KMS-11 (cell line): Measurements from ENCODE around the gene MYO16.

Experiments
- H2AFZ ChIP-seq: fragments of 200-600 bp; sonication (generic); 2 replicates; pipeline ENCODE4 v1.6.1; 2016; ENCODE audit warnings: antibody characterized with exemption, mixed run types, low read depth
- H3K27ac ChIP-seq: fragments of 200-600 bp; sonication (generic); 2 replicates; pipeline ENCODE4 v1.6.1; 2016; ENCODE audit warnings: mild to moderate bottlenecking, mixed run types
- H3K27me3 ChIP-seq: fragments of 200-600 bp; sonication (generic); 2 replicates; pipeline ENCODE4 v1.6.1; 2017; ENCODE audit warnings: mild to moderate bottlenecking, low read depth, mixed run types, moderate library complexity; ENCODE audit not compliant: insufficient read depth
- H3K36me3 ChIP-seq: fragments of 200-600 bp; sonication (generic); 2 replicates; pipeline ENCODE4 v1.6.1; 2017; ENCODE audit warnings: mild to moderate bottlenecking, mixed run types; ENCODE audit not compliant: insufficient read depth
- H3K4me1 ChIP-seq: fragments of 200-600 bp; sonication (generic); 2 replicates; pipeline ENCODE4 v1.6.1; 2016; ENCODE audit warnings: mild to moderate bottlenecking, low read depth, mixed run types; ENCODE audit not compliant: poor library complexity, severe bottlenecking
- H3K4me2 ChIP-seq: fragments of 200-600 bp; sonication (generic); 2 replicates; pipeline ENCODE4 v1.7.0; 2016; ENCODE audit warnings: mild to moderate bottlenecking, mixed run types
- H3K4me3 ChIP-seq: fragments of 200-600 bp; sonication (generic); IDR thresholded peaks from 2 replicates; pipeline ENCODE4 v1.6.1; 2017; ENCODE audit warnings: low read depth, low read length, mixed read lengths; ENCODE audit not compliant: insufficient read depth
- H3K79me2 ChIP-seq: fragments of 200-600 bp; sonication (generic); 2 replicates; pipeline ENCODE4 v1.6.1; 2016; ENCODE audit warnings: low read depth, mixed run types; ENCODE audit not compliant: insufficient read depth
- H3K9ac ChIP-seq: fragments of 200-600 bp; sonication (generic); 2 replicates; pipeline ENCODE4 v1.6.1; 2016; ENCODE audit warnings: mild to moderate bottlenecking, mixed run types
- H4K20me1 ChIP-seq: fragments of 200-600 bp; sonication (generic); 2 replicates; pipeline ENCODE4 v1.6.1; 2016; ENCODE audit warnings: mild to moderate bottlenecking, mixed run types; ENCODE audit not compliant: insufficient read depth
- CTCF ChIP-seq: fragments of 200-600 bp; sonication (generic); conservative IDR thresholded peaks from 2 replicates; pipeline ENCODE4 v1.6.1; 2017; ENCODE audit warnings: low read depth, mild to moderate bottlenecking, antibody characterized with exemption, low read length, moderate library complexity, mixed read lengths

MYO16 gene

GRCh38 chr13:109227344-109227940 is 598.0 kb downstream of the MYO16 start:
- H3K4me2 ChIP-seq = no peak overlapping the region
- no peaks in the 10 kb centered on the region for H3K27me3 ChIP-seq
- no peaks in the 10 kb centered on the region for H3K4me1 ChIP-seq
- no peak overlapping the region for H2AFZ ChIP-seq
- no peak overlapping the region for H3K4me3 ChIP-seq
- no peaks in the 10 kb centered on the region for H3K79me2 ChIP-seq
- TF ChIP-seq CTCF = no peak
- no peak overlapping the region for H3K9ac ChIP-seq
- no peaks in the 10 kb centered on the region for H3K36me3 ChIP-seq
- H4K20me1 ChIP-seq = no peaks in the 10 kb centered on the region
- H3K27ac ChIP-seq = no peak overlapping the region

GRCh38 chr13:109228211-109228610 is 598.8 kb downstream of the MYO16 start:
- no peaks in the 10 kb centered on the region for H3K4me1 ChIP-seq
- no peak overlapping the region for H3K4me3 ChIP-seq
- H2AFZ ChIP-seq = no peak overlapping the region
- H3K79me2 ChIP-seq = no peaks in the 10 kb centered on the region
- no peak overlapping the region for H3K9ac ChIP-seq
- TF ChIP-seq CTCF = no peak
- no peaks in the 10 kb centered on the region for H3K27me3 ChIP-seq
- H4K20me1 ChIP-seq = no peaks in the 10 kb centered on the region
- no peaks in the 10 kb centered on the region for H3K36me3 ChIP-seq
- no peak overlapping the region for H3K27ac ChIP-seq
- no peak overlapping the region for H3K4me2 ChIP-seq

- no peak for TF ChIP-seq CTCF
Measured at GRCh38 chr13:109231888-109232287, 602.5 kb downstream of the MYO16 start.

GRCh38 chr13:109233293-109233692 is 603.9 kb downstream of the MYO16 start:
- Histone ChIP-seq H4K20me1 (no peaks in the 10 kb centered on the region), H2AFZ (no peak overlapping the region), H3K4me3 (no peak overlapping the region), H3K4me1 (no peaks in the 10 kb centered on the region), H3K36me3 (no peaks in the 10 kb centered on the region), H3K79me2 (no peaks in the 10 kb centered on the region), H3K27ac (no peak overlapping the region), H3K27me3 (no peaks in the 10 kb centered on the region), H3K9ac (no peak overlapping the region), H3K4me2 (no peak overlapping the region)
- no peak for TF ChIP-seq CTCF

More at GRCh38 chr13:109231888-109232287, 602.5 kb downstream of the MYO16 start:
- no peak overlapping the region for H2AFZ ChIP-seq
- H3K79me2 ChIP-seq = no peaks in the 10 kb centered on the region
- H3K27ac ChIP-seq = no peak overlapping the region
- H3K4me3 ChIP-seq = no peak overlapping the region
- no peak overlapping the region for H3K9ac ChIP-seq
- H3K36me3 ChIP-seq = no peaks in the 10 kb centered on the region
- no peaks in the 10 kb centered on the region for H3K4me1 ChIP-seq
- no peaks in the 10 kb centered on the region for H4K20me1 ChIP-seq
- no peaks in the 10 kb centered on the region for H3K27me3 ChIP-seq
- no peak overlapping the region for H3K4me2 ChIP-seq
